GM21367 (cell line): ENCODE measurements around the gene NETO2.
A peak's percentile ranks its signal among the peaks of the same experiment; 100 is the strongest.

Source experiments
- ATAC-seq: cut with Tn5 transposase; IDR thresholded peaks from one replicate; pipeline ENCODE4 v1.9.1; 2021; ENCODE audit not compliant: unreplicated experiment

NETO2 gene

GRCh38 chr16:47047524-47048203, 96.1 kb downstream of the NETO2 start:
- no peak for ATAC-seq

- ATAC-seq, result no peak
These were observed 96.8 kb downstream of the NETO2 start for GRCh38 chr16:47046726-47047523.

- ATAC-seq, result no peak
These were observed 98.3 kb downstream of the NETO2 start for GRCh38 chr16:47045459-47045858.

- ATAC-seq, result no peak
These were observed 98.7 kb downstream of the NETO2 start for GRCh38 chr16:47045023-47045422.

- no peak for ATAC-seq
These were observed 99.6 kb downstream of the NETO2 start for GRCh38 chr16:47043970-47044684.

GRCh38 chr16:47043200-47043599, 100.5 kb downstream of the NETO2 start:
- ATAC-seq, result no peak

- ATAC-seq, result peak; percentile 87
These were observed 105.8 kb downstream of the NETO2 start for GRCh38 chr16:47037746-47038458.

- ATAC-seq, result peak; percentile 18
These were observed 106.4 kb downstream of the NETO2 start for GRCh38 chr16:47037396-47037745.

- no peak for ATAC-seq
These were observed 107.5 kb downstream of the NETO2 start for GRCh38 chr16:47036201-47036600.

- ATAC-seq, result no peak
These were observed 108.3 kb downstream of the NETO2 start for GRCh38 chr16:47035436-47035835.

- no peak for ATAC-seq
These were observed 109.3 kb downstream of the NETO2 start for GRCh38 chr16:47034455-47034854.

GRCh38 chr16:47033176-47033575, 110.6 kb downstream of the NETO2 start:
- no peak for ATAC-seq

- ATAC-seq, result no peak
These were observed 114.0 kb downstream of the NETO2 start for GRCh38 chr16:47029724-47030123.

- ATAC-seq, result no peak
These were observed 114.9 kb downstream of the NETO2 start for GRCh38 chr16:47028767-47029377.
